Transverse colon (tissue), 3 donors: Measurements from ENCODE around the gene MEGF11.

ENCODE experiments used
- POLR2A ChIP-seq: fragments of 450-650 bp; IDR thresholded peaks from one replicate; pipeline ENCODE4 v1.6.1; 2016; ENCODE audit warnings: antibody characterized with exemption, mild to moderate bottlenecking, moderate library complexity
- TF ChIP-seq, protein P1 (sequence below), 5 experiments: fragments of 200-600 bp in 3 of 5; fragments of 450-650 bp in 2 of 5; sonication (generic) in 3 of 5; IDR thresholded peaks; 1 replicate in 2 of 5; 2 replicates in 3 of 5; pipeline ENCODE4 v1.5.1; 2016 to 2017; ENCODE audit warnings: antibody characterized with exemption in 5 of 5, inconsistent platforms in 3 of 5, mild to moderate bottlenecking in 2 of 5, moderate library complexity in 1 of 5

DNA sequence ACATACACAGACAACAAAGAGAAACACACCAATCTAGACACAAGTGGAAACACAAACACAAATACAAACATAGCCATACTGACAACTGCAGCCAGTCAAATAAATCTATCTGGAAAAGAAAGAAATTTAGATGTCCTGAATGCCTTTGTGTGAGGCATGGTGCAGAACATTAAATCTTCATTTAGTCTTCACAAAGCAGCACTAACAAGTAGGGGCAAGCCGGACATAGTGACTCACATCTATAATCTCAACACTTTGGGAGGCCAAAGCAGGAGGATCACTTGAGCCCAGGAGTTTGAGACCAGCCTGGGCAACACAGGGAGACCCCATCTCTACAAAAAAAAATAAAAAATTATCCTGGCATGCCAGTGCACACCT is 11.7 kb downstream of the MEGF11 start:
- TF ChIP-seq, protein P1, sequence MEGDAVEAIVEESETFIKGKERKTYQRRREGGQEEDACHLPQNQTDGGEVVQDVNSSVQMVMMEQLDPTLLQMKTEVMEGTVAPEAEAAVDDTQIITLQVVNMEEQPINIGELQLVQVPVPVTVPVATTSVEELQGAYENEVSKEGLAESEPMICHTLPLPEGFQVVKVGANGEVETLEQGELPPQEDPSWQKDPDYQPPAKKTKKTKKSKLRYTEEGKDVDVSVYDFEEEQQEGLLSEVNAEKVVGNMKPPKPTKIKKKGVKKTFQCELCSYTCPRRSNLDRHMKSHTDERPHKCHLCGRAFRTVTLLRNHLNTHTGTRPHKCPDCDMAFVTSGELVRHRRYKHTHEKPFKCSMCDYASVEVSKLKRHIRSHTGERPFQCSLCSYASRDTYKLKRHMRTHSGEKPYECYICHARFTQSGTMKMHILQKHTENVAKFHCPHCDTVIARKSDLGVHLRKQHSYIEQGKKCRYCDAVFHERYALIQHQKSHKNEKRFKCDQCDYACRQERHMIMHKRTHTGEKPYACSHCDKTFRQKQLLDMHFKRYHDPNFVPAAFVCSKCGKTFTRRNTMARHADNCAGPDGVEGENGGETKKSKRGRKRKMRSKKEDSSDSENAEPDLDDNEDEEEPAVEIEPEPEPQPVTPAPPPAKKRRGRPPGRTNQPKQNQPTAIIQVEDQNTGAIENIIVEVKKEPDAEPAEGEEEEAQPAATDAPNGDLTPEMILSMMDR (IDR thresholded peaks at IDR 0.05), result no peak
- no peak for TF ChIP-seq POLR2A
